Calu3 (cell line): ENCODE data around the gene TRAF2. TPM values are rescaled to one million over a fixed set of nuclear protein-coding genes. Genes with fewer than 3 reads are reported as not detected.

ENCODE experiments used
- BruUV-seq: library from RNA; stranded (reverse); fragments of 400-500 nt; replicated peaks from 2 replicates; lab custom pipeline; 2021; lab: Mats Ljungman, UMichigan
- CTCF ChIA-PET: fragments of 300-600 bp; sonication (Branson Sonifier 250); formaldehyde crosslinking; loops from one replicate; lab custom pipeline; 2022; ENCODE audit warnings: antibody characterized with exemption; lab: Charles Lee
- DNase-seq: peaks from one replicate; pipeline ENCODE4 v3.0.0; 2022
- H3K27ac Mint-ChIP-seq: one replicate; pipeline ENCODE4 v1.8.0; 2022; ENCODE audit warnings: mixed read lengths; ENCODE audit not compliant: unreplicated experiment
- H3K27me3 Mint-ChIP-seq: one replicate; pipeline ENCODE4 v1.8.0; 2022; ENCODE audit warnings: mixed read lengths; ENCODE audit not compliant: unreplicated experiment
- H3K36me3 Mint-ChIP-seq: one replicate; pipeline ENCODE4 v1.8.0; 2022; ENCODE audit warnings: mild to moderate bottlenecking, moderate library complexity, mixed read lengths; ENCODE audit not compliant: insufficient read depth, unreplicated experiment
- H3K4me1 Mint-ChIP-seq: one replicate; pipeline ENCODE4 v1.8.0; 2022; ENCODE audit warnings: mild to moderate bottlenecking, low read depth, mixed read lengths; ENCODE audit not compliant: unreplicated experiment
- H3K4me3 Mint-ChIP-seq: one replicate; pipeline ENCODE4 v1.8.0; 2022; ENCODE audit warnings: mild to moderate bottlenecking, low read depth, moderate library complexity, mixed read lengths; ENCODE audit not compliant: unreplicated experiment
- H3K9me3 Mint-ChIP-seq: one replicate; pipeline ENCODE4 v1.8.0; 2022; ENCODE audit warnings: low read depth, mixed read lengths; ENCODE audit not compliant: unreplicated experiment
- intact Hi-C: fragments of 100-400 bp; cut with micrococcal nuclease; formaldehyde crosslinking; loops from one replicate; pipeline ENCODE4 v1.10.0; 2022; ENCODE audit not compliant: unreplicated experiment
- total RNA-seq: library from RNA; stranded (reverse); gene quantifications from 2 replicates; pipeline ENCODE4 v1.2.3, GENCODE V29; 2022
- TF ChIP-seq, protein P1 (sequence below): fragments of 200-600 bp; IDR thresholded peaks from one replicate; pipeline ENCODE4 v1.8.0; 2022; ENCODE audit warnings: antibody characterized with exemption; ENCODE audit not compliant: unreplicated experiment

The TRAF2 gene
- total RNA-seq, 1 experiment from 2014 or later = 50.5 TPM

DNA sequence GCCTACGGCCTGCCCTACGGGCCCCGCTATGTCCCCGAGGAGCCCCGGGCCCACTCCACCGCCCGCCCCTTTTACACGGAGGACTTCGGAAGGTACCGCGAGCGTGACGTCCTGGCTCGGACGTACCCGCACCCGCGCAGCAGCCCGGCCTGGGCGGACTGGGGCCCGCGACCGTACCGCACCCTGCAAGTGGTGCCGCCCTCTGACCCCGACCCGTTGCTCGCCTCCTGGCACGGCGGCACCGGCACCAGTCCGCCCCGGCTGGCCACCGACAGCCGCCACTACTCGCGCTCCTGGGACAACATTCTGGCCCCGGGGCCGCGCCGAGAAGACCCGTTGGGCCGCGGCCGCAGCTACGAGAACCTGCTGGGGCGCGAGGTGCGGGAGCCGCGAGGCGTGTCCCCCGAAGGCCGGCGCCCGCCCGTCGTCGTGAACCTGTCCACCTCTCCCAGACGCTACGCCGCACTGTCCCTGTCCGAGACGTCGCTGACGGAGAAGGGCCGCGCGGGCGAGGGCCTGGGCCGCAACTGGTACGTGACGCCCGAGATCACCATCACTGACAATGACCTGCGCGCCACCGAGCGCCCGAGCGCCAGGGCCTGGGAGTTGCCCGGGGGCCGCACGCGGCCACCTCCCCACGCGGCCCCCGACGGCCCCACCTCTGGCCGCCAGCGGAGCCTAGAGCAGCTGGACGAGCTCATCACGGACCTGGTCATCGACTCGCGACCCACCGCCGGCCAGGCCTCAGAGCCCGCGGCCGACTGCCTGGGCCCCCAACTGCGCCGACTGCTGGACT lies 40.7 kb upstream of the TRAF2 start:
- no peaks in the 10 kb centered on the region for H3K27me3 Mint-ChIP-seq
- BruUV-seq = no TSS peak
- no peak overlapping the region for H3K4me3 Mint-ChIP-seq
- intact Hi-C loops = no loop called here
- H3K4me1 Mint-ChIP-seq = peaks cover 5% of the 10 kb centered on the region
- H3K36me3 Mint-ChIP-seq = peaks cover 68% of the 10 kb centered on the region
- DNase-seq = no peak
- TF ChIP-seq, protein P1, sequence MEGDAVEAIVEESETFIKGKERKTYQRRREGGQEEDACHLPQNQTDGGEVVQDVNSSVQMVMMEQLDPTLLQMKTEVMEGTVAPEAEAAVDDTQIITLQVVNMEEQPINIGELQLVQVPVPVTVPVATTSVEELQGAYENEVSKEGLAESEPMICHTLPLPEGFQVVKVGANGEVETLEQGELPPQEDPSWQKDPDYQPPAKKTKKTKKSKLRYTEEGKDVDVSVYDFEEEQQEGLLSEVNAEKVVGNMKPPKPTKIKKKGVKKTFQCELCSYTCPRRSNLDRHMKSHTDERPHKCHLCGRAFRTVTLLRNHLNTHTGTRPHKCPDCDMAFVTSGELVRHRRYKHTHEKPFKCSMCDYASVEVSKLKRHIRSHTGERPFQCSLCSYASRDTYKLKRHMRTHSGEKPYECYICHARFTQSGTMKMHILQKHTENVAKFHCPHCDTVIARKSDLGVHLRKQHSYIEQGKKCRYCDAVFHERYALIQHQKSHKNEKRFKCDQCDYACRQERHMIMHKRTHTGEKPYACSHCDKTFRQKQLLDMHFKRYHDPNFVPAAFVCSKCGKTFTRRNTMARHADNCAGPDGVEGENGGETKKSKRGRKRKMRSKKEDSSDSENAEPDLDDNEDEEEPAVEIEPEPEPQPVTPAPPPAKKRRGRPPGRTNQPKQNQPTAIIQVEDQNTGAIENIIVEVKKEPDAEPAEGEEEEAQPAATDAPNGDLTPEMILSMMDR = no peak
- CTCF ChIA-PET = no interaction called here
- no peaks in the 10 kb centered on the region for H3K9me3 Mint-ChIP-seq
- no peak overlapping the region for H3K27ac Mint-ChIP-seq

- Mint-ChIP-seq H3K4me1 (peaks cover 5% of the 10 kb centered on the region), H3K4me3 (peak overlapping the region; percentile 28), H3K27me3 (no peaks in the 10 kb centered on the region), H3K27ac (no peak overlapping the region), H3K36me3 (peaks cover 68% of the 10 kb centered on the region), H3K9me3 (no peaks in the 10 kb centered on the region)
- CTCF ChIA-PET = no interaction called here
- BruUV-seq = no TSS peak
- no peak for DNase-seq
- TF ChIP-seq, protein P1 = no peak
- intact Hi-C loops = no loop called here
Measured at GRCh38 chr9:136846376-136847087, 39.8 kb upstream of the TRAF2 start.

GRCh38 chr9:136847088-136847825 lies 39.1 kb upstream of the TRAF2 start:
- Mint-ChIP-seq H3K27me3 (no peaks in the 10 kb centered on the region), H3K4me1 (peaks cover 5% of the 10 kb centered on the region), H3K36me3 (peaks cover 64% of the 10 kb centered on the region), H3K9me3 (no peaks in the 10 kb centered on the region), H3K4me3 (peak overlapping the region; percentile 96), H3K27ac (peak overlapping the region; percentile 98)
- intact Hi-C loops = no loop called here
- CTCF ChIA-PET = no interaction called here
- no peak for DNase-seq
- TF ChIP-seq, protein P1 = no peak
- BruUV-seq = no TSS peak

DNA sequence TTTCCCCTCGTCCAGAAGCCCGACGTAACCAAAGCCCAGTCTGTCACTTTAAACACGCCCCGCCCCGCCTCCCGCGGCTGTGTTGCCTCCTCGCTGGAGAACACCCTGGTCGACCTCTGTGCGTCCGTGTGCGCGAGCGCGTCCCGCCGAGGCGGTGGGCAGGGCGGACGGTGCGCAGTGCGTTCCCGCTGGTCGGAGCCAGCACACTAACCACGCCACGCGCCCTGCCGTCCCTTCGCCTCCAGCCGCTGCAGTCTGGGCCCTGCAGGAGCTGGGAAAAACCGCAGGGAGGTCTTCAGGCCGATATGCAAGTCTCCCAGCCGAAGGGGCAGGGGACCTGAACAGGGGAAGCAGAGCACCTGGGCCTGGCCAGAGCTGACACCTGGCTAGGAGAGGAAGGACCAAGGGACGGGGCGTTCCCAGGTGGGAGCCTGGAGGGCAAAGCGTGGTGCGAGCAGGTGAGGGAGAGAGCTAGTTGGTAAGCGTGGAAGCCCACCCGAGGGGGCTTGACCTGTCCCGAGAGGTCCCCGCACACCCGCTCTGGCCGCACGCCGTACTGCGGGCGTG lies 38.4 kb upstream of the TRAF2 start:
- TF ChIP-seq, protein P1 = no peak
- Mint-ChIP-seq H3K9me3 (no peaks in the 10 kb centered on the region), H3K36me3 (peaks cover 64% of the 10 kb centered on the region), H3K4me3 (peak overlapping the region; percentile 96), H3K4me1 (peaks cover 5% of the 10 kb centered on the region), H3K27me3 (no peaks in the 10 kb centered on the region), H3K27ac (peak overlapping the region; percentile 98)
- DNase-seq = peak; percentile 86
- intact Hi-C loops = no loop called here
- BruUV-seq = no TSS peak
- CTCF ChIA-PET = no interaction called here
